Measurements from ENCODE around the gene SEMA3E. TPM values are rescaled to one million over a fixed set of nuclear protein-coding genes. Genes with fewer than 3 reads are reported as not detected.

Gene SEMA3E
- polyA plus RNA-seq, 1 donor from 2014 or later = 0.98 TPM

- no peak overlapping the region for H3K4me2 ChIP-seq (ENCODE audit: low read length)
- no peaks in the 10 kb centered on the region for H3K9me3 ChIP-seq (ENCODE audit: low read length)
- no peaks in the 10 kb centered on the region for H3K9me2 ChIP-seq (ENCODE audit: insufficient read depth, low read length)
- H3K36me3 ChIP-seq (ENCODE audit: insufficient read depth, low read length) = no peaks in the 10 kb centered on the region
- no peaks in the 10 kb centered on the region for H3K79me2 ChIP-seq (replicated peaks; ENCODE audit: insufficient read depth, low read length)
- H3K9ac ChIP-seq (ENCODE audit: low read length) = no peak overlapping the region
- no peaks in the 10 kb centered on the region for H3F3A ChIP-seq (ENCODE audit: insufficient read depth, low read length, poor library complexity, severe bottlenecking)
- H3K27me3 ChIP-seq (ENCODE audit: insufficient read depth, low read depth, low read length) = no peaks in the 10 kb centered on the region
- no peak overlapping the region for H2AFZ ChIP-seq (ENCODE audit: low read depth, low read length)
- H3K4me3 ChIP-seq (ENCODE audit: low read length) = no peak overlapping the region
- H4K20me1 ChIP-seq (ENCODE audit: insufficient read depth) = no peaks in the 10 kb centered on the region
- H3K27ac ChIP-seq (ENCODE audit: low read length) = no peak overlapping the region
- TF ChIP-seq POLR2AphosphoS5 (IDR thresholded peaks at IDR 0.05) = no peak
- no peak for TF ChIP-seq EZH2 (IDR thresholded peaks at IDR 0.05; ENCODE audit: borderline replicate concordance, insufficient read depth, low read length, poor library complexity, severe bottlenecking)
Measured at GRCh38 chr7:83640731-83641537, 8.0 kb downstream of the SEMA3E start.

- Histone ChIP-seq H3K4me3 (ENCODE audit: low read length) (no peak overlapping the region), H3K9me3 (ENCODE audit: low read length) (no peaks in the 10 kb centered on the region), H3K79me2 (replicated peaks; ENCODE audit: insufficient read depth, low read length) (no peaks in the 10 kb centered on the region), H3K27me3 (ENCODE audit: insufficient read depth, low read depth, low read length) (no peaks in the 10 kb centered on the region), H3F3A (ENCODE audit: insufficient read depth, low read length, poor library complexity, severe bottlenecking) (no peaks in the 10 kb centered on the region), H3K9me2 (ENCODE audit: insufficient read depth, low read length) (no peaks in the 10 kb centered on the region), H3K27ac (ENCODE audit: low read length) (no peak overlapping the region), H4K20me1 (ENCODE audit: insufficient read depth) (no peaks in the 10 kb centered on the region), H2AFZ (ENCODE audit: low read depth, low read length) (no peak overlapping the region), H3K9ac (ENCODE audit: low read length) (no peak overlapping the region), H3K4me2 (ENCODE audit: low read length) (no peak overlapping the region), H3K36me3 (ENCODE audit: insufficient read depth, low read length) (no peaks in the 10 kb centered on the region)
- no peak for TF ChIP-seq REST (IDR thresholded peaks at IDR 0.05; ENCODE audit: borderline replicate concordance)
- no peak for TF ChIP-seq MXI1 (conservative IDR thresholded peaks at IDR 0.05; ENCODE audit: poor library complexity, severe bottlenecking)
- TF ChIP-seq RAD21 (conservative IDR thresholded peaks at IDR 0.05) = no peak
- no peak for TF ChIP-seq EP300 (conservative IDR thresholded peaks at IDR 0.05; ENCODE audit: poor library complexity, severe bottlenecking)
- no peak for TF ChIP-seq EZH2 (IDR thresholded peaks at IDR 0.05; ENCODE audit: borderline replicate concordance, insufficient read depth, low read length, poor library complexity, severe bottlenecking)
- no peak for TF ChIP-seq TAF1 (IDR thresholded peaks at IDR 0.05; ENCODE audit: low read depth)
- TF ChIP-seq SMC3 (conservative IDR thresholded peaks at IDR 0.05; ENCODE audit: poor library complexity) = no peak
- TF ChIP-seq CTCF (IDR thresholded peaks at IDR 0.05; ENCODE audit: poor library complexity, severe bottlenecking) = no peak
- no peak for TF ChIP-seq POLR2AphosphoS5 (IDR thresholded peaks at IDR 0.05)
Measured at GRCh38 chr7:83640240-83640639, 8.7 kb downstream of the SEMA3E start.

Measured in neural cell (in vitro differentiated cells).